NCI-H82 treated with DMSO at 0.1 percent for 48 hours (cell line): ENCODE results near the gene KIRREL3.

ENCODE experiments used
- DNase-seq: peaks from one replicate; lab custom pipeline; 2025; ENCODE audit not compliant: unreplicated experiment; lab: John Stamatoyannopoulos, UW

Gene KIRREL3

DNA sequence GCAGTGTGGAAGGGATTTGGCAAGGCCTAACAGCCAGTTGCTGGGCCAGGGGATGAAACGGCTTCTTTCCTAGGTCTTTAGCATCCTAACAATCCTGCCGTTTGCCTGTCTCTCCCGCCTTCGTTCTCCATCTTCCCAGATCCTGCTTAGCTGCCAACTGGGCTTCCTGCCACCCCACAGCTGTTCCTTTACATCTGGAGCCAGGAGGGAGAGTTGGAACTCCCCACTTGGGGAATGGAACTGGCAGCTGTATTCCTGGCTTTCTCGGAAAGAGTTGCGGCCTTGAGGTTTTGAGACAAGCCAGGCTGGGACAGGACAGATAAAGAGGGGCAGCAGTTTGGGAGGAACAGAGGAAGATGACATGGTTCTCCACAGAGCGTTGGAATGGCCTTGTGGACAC lies 585.4 kb downstream of the KIRREL3 start:
- DNase-seq: no peak

DNA sequence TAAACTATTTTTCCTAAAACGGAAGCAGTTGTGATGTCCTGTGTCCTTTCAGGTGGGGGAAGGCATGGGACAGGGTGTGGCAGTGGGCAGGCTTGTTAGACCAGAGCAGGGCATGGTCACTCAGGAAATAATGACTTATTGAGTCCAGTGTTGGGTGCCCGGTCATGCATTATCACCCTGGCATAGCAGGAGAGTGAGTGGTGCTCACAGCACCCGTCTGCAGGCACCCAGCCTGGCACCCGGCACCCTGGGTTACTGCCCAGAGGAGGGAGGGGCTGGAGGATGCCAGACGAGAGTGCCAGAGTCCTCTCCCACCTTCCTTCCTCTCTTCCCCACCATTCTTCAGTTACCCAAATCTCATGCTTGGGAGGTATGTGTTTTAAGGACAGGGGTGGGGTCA lies 586.0 kb downstream of the KIRREL3 start:
- DNase-seq: no peak

DNA sequence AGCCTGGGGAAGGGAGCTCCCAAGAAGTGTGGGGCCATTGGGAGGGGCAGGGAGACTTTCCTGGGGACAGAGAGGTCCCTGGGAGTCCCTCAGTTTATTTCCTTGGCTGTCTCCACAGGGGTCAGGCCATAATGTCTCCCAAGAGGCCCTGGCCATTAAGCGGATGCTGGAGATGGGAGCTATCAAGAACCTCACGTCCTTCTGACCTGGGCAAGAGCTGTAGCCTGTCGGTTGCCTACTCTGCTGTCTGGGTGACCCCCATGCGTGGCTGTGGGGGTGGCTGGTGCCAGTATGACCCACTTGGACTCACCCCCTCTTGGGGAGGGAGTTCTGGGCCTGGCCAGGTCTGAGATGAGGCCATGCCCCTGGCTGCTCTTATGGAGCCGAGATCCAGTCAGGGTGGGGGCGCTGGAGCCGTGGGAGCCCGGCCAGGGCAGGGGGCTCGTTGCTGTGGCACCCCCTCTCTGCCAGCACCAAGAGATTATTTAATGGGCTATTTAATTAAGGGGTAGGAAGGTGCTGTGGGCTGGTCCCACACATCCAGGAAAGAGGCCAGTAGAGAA lies 586.6 kb downstream of the KIRREL3 start:
- DNase-seq: no peak

DNA sequence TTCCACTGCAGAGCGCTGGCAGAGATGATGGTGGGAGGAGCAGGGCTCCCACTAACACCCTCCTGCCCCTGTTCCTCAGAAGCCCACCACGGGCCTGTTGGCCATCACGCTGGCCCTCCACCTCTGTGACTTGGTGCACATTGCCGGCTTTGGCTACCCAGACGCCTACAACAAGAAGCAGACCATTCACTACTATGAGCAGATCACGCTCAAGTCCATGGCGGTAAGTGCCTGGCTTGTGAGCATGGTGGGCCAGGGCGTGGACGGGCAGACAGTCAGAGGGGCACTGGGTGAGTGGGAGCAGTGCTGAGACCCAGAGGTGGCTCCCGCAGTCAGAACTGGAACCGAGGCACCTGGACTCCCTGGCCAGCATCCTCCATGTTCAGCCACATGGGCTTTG lies 587.1 kb downstream of the KIRREL3 start:
- DNase-seq: no peak

DNA sequence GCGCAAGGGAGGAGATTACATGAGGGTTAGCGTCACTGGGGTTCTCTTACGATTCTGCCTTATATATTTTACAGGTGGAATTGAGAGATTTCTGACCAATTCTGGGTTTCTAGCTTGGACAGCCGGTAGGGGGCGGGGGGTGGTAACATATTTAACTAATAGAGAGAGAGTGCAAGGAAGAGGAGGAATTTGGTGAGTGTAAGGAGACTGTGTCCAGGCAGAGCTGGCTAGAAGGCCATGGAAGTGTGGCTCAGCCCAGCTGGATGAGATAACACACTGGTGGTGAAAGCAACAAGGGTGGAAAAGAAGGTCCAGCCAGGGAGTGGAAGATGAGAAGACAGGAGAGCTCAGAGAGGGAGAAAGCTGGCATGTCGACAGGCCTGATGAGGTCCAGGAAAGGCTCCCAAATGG lies 588.6 kb downstream of the KIRREL3 start:
- DNase-seq: no peak

DNA sequence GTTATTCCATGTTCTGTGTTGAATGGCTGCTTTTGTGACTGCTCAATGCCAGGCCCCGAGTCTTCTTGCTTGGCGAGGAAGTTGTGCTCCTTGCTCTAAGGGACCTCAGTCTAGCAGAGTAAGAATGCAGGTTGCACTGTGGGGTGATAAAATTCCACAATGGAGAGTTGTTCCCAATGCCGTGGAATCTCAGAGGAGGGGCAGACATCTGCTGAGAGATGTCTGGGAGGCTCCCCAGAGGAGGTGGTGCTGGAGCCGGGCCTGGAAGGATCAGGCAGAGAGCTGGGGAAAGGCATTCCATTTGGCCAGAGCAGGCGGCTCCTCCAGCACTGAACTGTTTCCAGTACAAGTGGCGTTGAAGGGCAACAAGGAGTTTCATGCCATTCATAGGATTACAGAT lies 589.9 kb downstream of the KIRREL3 start:
- no peak for DNase-seq

DNA sequence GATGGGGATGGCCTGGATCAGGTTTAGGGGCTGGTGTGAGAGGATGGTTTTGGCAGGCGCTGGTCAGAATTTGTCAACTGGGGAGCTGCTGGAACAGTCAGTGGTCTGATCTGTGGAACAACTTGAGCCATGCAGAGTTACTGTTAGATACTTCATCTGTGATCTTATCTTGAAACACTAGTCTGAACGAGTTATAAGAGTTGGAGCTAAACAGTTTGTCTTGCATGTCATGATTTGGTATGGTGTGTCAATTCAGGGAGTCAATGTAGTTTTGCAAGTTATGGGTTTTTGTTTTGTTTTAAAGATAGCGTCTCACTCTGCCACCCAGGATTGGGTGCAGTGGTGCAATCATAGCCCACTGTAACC lies 591.0 kb downstream of the KIRREL3 start:
- DNase-seq: no peak

DNA sequence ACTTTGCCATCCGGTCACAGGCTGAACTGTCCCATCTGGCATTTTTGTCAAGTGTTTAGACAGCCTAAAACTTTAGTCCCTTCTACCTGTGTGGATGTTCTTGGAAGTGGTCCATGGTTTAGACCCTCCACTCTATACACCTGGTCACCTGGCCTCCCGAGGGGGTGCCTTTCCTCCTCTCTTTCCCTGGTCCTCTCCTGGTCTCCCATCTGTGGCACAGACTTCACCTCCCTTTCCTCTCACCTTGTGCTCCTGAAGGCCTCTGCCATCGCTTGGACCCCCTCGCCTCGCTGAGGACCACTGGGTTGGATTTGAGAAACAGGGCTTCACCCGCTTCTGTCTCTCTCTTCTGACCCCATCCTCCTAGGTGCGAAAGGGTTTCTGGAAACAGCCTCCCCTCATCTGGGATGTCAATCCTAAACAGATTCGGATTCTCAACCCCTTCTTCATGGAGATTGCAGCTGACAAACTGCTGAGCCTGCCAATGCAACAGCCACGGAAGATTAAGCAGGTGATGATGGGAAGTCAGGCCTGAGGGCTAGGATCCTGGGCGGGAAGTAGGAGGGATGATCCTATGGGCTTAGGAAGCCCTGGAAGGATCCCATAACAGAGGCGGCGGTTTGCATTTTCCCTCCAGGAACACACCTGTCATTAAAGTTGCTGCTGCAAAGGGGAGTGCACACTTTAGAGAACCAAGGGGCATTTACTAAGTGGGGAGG lies 591.5 kb downstream of the KIRREL3 start:
- DNase-seq: no peak

DNA sequence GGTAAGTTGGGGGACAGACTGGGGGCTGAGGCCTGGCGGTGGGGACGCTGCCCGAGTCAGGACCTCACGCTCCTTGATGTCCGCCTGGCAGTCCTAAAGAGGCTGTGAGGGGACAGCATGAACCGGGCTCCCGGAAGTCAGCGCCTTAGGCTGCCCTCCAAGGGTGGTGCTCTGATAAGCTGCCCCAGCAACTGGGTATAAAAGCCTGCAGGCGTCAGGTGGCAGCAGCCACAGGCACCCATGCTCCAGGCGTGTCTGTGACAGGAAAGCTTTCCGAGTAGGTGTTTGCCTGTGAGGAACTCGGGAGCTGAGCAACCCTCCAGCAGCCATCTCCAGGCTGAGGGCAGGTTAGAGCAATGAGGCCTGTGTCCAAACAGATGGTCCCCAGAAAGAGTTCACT lies 592.1 kb downstream of the KIRREL3 start:
- no peak for DNase-seq

DNA sequence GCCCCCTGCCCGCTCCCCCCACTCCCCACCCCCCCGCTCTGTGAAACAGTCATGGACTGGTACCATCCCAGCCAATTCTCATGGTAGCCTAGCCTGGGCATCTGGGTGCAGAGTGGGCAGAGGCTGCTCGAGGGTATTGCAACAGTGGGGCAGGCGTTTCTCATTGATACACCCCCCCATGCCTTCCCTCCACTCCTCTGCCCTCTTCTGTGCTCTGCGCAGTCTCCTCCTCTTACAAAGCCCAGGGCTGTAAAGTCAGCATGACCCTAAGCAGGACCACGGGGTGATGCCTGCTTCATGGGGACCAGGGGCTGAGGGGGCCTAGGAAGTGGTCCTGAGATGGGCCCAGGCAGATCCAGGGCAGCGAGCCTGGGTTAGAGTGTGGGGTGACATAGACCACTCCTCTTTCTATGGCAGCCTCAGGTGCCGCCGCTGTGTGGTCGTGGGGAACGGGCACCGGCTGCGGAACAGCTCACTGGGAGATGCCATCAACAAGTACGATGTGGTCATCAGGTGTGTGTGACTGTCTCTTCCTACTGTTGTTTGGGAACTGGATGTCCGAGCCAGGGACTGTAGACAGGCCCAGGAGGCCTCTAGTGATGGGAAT lies 592.8 kb downstream of the KIRREL3 start:
- DNase-seq: no peak

DNA sequence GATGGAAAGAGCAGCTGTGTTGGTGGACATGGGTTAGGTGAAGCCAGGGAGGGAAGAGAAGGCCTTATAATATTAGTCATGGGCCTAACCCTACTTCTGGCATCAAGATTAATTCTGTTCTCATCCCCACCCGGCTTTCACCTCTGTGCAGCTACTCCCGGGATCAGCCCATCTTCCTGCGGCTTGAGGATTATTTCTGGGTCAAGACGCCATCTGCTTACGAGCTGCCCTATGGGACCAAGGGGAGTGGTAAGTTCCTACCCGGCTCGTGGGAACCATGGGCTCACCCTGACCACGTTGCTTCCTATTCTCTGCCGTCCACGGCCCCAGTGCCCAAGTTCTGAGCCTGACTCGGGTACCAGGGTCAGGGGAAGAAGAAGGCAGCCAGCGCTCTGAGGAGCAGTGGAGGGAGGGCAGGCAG lies 593.5 kb downstream of the KIRREL3 start:
- DNase-seq: peak; percentile 73

DNA sequence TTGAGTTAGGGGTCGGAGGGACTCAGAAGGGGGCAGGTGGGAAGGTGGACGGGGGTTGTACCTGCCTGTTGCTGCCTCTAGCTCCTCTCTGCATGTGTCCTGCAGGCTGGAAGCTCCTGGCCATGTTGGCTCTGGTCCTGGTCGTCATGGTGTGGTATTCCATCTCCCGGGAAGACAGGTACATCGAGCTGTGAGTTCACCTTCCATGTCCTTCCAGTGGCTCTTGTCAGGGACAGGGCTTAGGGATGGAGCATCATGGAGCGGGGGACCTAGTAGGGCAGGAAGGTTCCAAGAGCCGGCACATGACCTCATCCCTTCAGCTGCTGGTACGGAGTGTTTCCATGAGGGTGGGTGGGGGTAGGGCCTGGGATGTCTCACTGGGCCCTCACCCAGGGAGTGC lies 594.2 kb downstream of the KIRREL3 start:
- no peak for DNase-seq

DNA sequence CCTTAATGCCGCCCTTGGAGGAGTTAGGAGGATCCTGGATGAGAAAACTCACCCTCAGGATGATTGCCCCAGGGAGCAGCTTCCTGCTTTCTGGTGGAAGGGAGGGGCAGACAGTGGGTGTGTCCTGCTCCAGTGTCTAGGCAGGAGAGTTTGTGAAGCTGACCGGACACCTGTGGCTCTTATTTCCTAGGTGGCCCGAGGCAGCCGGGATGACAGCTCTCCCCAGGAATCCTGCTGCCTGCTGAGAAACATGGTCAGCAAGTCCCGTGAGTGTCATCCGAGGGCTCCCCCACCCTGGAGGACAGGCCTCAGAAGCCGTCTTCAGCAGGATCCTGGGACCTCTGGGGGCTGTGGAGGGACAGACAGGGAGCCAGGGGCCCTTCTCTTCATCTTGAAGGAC lies 594.7 kb downstream of the KIRREL3 start:
- no peak for DNase-seq

DNA sequence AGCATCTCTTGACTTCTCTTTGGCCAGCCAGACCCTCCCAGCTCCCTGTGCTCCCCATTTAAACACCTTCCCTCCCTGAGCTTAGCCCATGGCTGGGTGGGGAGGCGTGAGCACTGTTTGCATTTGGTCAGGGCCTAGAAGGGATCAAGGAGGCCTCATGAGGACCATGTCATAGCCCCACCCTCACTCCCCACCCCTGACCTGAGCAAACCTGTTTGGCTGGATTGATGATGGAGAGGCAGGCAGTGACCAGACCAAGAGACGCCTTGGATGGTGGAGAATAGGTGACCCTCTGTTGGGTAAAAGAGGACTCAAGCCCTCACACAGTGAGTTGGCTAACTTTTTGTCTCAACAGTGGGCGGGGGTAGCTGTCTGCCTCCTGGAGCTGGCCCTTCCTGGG lies 595.2 kb downstream of the KIRREL3 start:
- DNase-seq: no peak

DNA sequence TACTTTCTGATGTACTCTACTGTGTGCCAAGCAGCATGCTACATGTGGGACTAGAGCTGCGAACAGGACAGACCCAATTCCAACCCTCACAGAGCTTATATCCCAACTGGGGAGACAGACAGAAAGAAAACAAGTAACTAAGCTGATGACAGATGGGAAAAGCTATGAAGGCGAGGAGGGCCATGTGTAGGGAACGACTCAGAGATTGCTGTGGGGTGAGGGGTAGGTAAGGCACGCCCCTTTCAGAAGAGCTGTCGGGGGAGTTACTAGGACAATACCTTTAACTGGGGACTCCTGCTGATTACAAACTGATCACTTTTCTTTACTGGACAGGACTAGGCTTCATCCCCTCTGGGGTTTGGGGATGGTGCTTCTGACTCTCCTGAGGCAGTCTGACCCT lies 596.2 kb downstream of the KIRREL3 start:
- DNase-seq: peak; percentile 69

DNA sequence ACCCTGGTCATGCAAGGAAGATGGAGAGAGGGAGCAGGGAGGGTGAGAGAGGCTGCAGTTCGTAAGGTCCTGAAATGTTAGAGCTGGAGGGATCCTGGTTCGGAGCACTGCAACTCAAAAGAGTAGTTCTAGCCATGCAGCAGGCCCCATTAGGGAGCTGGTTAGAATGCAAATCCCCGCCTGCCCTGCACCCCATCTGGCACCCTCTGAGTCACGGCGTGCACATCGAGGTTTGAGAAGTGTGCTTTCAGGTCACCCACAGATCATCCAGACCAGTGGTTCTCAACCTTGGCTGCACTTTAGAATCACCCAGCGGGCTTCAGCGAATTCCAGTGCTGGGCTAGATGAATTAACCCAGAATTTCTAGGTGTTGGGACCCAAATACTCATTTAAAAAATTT lies 596.9 kb downstream of the KIRREL3 start:
- DNase-seq: no peak

DNA sequence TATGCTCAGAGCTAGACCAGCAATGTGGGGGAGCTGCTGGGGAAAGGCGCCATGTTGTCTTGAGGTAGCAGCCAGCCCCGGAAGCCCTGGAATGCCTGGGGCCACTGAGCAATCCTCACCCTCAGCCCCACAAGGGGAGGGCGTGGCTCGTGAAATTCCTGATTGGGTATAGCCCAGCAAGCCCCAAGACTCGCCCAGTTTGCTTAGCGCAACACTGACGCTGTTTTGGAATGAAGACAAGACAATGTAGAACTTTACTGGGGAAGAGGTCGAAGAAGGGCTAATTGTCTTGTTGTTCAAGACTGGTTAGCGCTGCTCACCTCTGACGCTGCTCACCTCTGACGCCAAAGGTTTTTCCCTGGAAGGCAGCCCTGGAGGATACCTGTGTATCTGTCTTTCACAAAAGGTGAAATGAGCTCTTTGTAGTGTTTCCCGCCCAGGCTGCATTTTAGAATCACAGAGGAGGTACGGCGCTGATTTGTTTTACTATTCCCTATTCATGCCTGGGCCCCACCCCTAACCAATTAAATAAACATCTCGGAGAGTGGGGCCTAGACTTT lies 597.5 kb downstream of the KIRREL3 start:
- no peak for DNase-seq

DNA sequence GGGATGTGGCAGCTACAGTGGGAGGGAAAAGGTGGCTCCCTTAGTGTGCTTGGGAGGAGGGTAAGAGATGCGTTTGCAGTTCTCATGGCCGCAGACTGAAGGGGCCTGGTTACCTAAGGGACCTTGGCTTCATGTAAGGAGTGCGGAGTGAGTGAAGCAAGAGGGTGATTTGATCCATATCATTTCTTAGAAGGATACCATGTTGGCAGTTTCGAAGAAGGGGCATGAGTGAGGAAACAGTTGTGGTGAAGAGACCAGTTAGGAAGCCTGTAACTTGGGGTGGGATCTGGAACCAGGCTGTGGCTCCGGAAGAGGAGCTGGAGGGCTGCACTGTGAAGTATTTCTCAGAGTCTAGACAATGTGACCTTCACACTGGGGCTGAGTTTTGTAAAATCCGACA lies 600.1 kb downstream of the KIRREL3 start:
- DNase-seq: no peak

DNA sequence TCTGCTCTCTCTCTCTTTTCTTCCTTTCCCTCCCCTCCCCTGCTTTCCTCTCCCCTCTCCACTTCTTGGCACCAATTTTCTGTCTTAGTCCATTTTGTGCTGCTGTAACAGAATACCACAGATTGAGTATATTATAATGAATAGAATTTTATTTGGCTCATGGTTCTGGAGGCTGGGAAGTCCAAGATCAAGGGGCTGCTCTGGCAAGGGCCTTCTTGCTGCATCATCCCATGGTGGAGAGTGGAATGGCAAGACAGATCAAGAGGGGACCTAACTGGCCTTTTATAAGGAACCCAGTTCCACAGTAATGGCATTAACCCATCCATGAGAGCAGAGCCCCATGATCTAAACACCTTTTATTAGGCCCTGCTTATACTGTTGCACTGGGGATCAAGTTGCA lies 600.6 kb downstream of the KIRREL3 start:
- no peak for DNase-seq

DNA sequence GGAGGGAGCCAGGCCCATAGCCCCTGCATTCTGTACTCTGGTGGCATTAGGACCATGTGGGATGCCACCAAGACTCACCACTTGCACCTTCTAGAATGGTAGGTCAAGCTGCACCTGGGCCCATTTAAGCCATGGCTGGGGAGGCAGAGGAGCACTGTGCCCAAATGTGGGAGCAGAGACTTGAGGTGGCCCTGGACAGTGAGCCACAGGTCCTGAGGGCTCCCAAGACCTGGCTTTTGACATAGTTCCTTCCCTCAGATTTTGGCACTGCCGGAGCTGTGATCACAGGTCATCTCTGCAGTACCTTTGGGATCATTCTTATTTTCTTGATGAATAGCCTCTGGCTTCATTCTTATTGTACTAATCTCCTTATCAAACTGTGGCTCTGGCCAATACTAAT lies 601.8 kb downstream of the KIRREL3 start:
- DNase-seq: no peak

DNA sequence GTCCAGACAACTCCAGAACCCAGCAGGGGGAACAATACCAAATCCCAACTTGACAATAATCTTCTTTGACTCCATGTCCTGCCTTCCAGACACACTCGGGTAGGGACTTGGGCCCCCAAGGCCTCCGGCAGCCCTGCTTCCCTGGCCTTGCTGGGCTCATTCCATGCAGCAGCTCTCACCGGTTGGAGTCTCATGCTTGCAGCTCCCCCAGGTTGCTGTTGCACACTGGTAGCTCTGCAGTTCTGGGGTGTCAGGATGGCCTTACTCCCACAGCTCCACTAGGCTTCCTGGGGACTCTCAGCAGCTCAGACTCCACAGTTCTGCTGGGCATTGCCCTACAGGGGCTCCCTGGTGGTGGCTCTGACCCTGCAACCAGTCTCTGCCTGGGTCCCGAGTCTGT lies 602.3 kb downstream of the KIRREL3 start:
- no peak for DNase-seq

DNA sequence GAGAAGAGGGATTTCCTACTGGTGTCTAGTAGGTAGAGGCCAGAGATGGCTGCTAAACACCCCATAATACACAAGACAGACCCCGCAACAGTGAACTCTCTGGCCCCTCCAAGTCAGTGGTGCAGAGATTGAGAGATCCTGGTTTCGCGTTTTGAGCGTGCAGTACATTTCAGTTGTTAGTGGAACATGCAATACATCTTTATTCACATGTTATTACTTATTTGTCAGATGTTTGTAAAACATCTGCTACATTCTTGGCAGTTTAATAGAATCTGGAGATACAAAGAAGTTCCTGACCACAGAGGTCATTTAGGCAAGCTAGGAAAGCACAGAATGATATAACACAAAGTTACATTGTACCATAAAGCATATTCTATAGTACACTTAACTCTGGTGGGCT lies 603.6 kb downstream of the KIRREL3 start:
- DNase-seq: no peak
